Caco-2 (cell line): ENCODE results near the gene SLIT3. TPM values are rescaled to one million over a fixed set of nuclear protein-coding genes. Genes with fewer than 3 reads are reported as not detected.
A peak's percentile ranks its signal among the peaks of the same experiment; 100 is the strongest.
"Not testable (repeated sequence)": the region's sequence is repeated elsewhere in the genome, so short reads cannot be mapped to it uniquely, and the experiment has no call there.

ENCODE experiments used
- BruUV-seq: library from RNA; stranded (reverse); fragments of 400-500 nt; replicated peaks from 2 replicates; lab custom pipeline; 2021; lab: Mats Ljungman, UMichigan
- CTCF ChIA-PET: fragments of 300-600 bp; sonication (Branson Sonifier 250); formaldehyde crosslinking; loops from one replicate; lab custom pipeline; 2022; ENCODE audit warnings: antibody characterized with exemption; lab: Charles Lee
- POLR2A ChIA-PET: fragments of 300-600 bp; sonication (Branson Sonifier 250); formaldehyde crosslinking; loops from one replicate; lab custom pipeline; 2022; ENCODE audit warnings: antibody characterized with exemption; lab: Charles Lee
- DNase-seq, 2 experiments: peaks; one replicate each; pipeline versions ENCODE4 v3.0.0 to v3.0.0-alpha.2; 2020 to 2022
- H3K27me3 ChIP-seq: replicated peaks from 2 replicates; pipeline ENCODE4 v1.6.0; 2011; ENCODE audit warnings: low read length; ENCODE audit not compliant: control insufficient read depth, insufficient read depth
- H3K36me3 ChIP-seq: 2 replicates; pipeline ENCODE4 v1.5.1; 2011; ENCODE audit warnings: low read length; ENCODE audit not compliant: control insufficient read depth, insufficient read depth
- H3K4me1 ChIP-seq: fragments of 250-450 bp; sonication (Bioruptor Pico); 2 replicates; pipeline ENCODE4 v1.5.1; 2020; ENCODE audit warnings: mild to moderate bottlenecking
- H3K4me3 ChIP-seq: 2 replicates; pipeline ENCODE4 v1.5.1; 2011; ENCODE audit warnings: low read depth, mild to moderate bottlenecking, control low read depth, low read length
- H3K9me3 ChIP-seq: fragments of 250-450 bp; sonication (Bioruptor Pico); 2 replicates; pipeline ENCODE4 v1.5.1; 2020; ENCODE audit warnings: mild to moderate bottlenecking, moderate library complexity
- H3K27ac Mint-ChIP-seq: one replicate; pipeline ENCODE4 v1.8.0; 2022; ENCODE audit warnings: mixed read lengths; ENCODE audit not compliant: unreplicated experiment
- H3K27me3 Mint-ChIP-seq: one replicate; pipeline ENCODE4 v1.8.0; 2022; ENCODE audit warnings: mixed read lengths; ENCODE audit not compliant: insufficient read depth, unreplicated experiment
- H3K36me3 Mint-ChIP-seq: one replicate; pipeline ENCODE4 v1.8.0; 2022; ENCODE audit warnings: mild to moderate bottlenecking, mixed read lengths; ENCODE audit not compliant: insufficient read depth, unreplicated experiment
- H3K4me1 Mint-ChIP-seq: one replicate; pipeline ENCODE4 v1.8.0; 2022; ENCODE audit warnings: low read depth, mixed read lengths; ENCODE audit not compliant: unreplicated experiment
- H3K4me3 Mint-ChIP-seq: one replicate; pipeline ENCODE4 v1.8.0; 2022; ENCODE audit warnings: mild to moderate bottlenecking, moderate library complexity, mixed read lengths; ENCODE audit not compliant: unreplicated experiment
- H3K9me3 Mint-ChIP-seq: one replicate; pipeline ENCODE4 v1.8.0; 2022; ENCODE audit warnings: mixed read lengths; ENCODE audit not compliant: unreplicated experiment
- CTCF ChIP-seq, 2 experiments: fragments of 200-600 bp in 1 of 2; IDR thresholded peaks; 1 replicate in 1 of 2; 2 replicates in 1 of 2; pipeline versions ENCODE4 v1.5.1 to v1.8.0; 2011 to 2022; ENCODE audit warnings: antibody characterized with exemption in 1 of 2, control low read depth in 1 of 2, inconsistent platforms in 1 of 2, low read depth in 1 of 2, low read length in 1 of 2, mild to moderate bottlenecking in 1 of 2, moderate library complexity in 1 of 2; ENCODE audit not compliant: insufficient read depth in 1 of 2, severe bottlenecking in 1 of 2, unreplicated experiment in 1 of 2
- intact Hi-C: fragments of 100-400 bp; cut with micrococcal nuclease; formaldehyde crosslinking; loops from one replicate; pipeline ENCODE4 v1.10.0; 2022; ENCODE audit not compliant: unreplicated experiment
- total RNA-seq: library from RNA; stranded (reverse); gene quantifications from 2 replicates; pipeline ENCODE4 v1.2.3, GENCODE V29; 2022

SLIT3 gene
- total RNA-seq, 1 experiment from 2014 or later = 2.1 TPM

GRCh38 chr5:169146158-169146557 is 154.8 kb downstream of the SLIT3 start:
- Mint-ChIP-seq H3K27ac (peak overlapping the region; percentile 19), H3K9me3 (no peaks in the 10 kb centered on the region), H3K36me3 (no peaks in the 10 kb centered on the region), H3K4me1 (peaks cover 15% of the 10 kb centered on the region), H3K4me3 (no peak overlapping the region), H3K27me3 (no peaks in the 10 kb centered on the region)
- Histone ChIP-seq H3K4me1 (0 out of 2 replicates have a peak, but pooled peaks cover 6% of the 10 kb centered on the region), H3K27me3 (no peaks in the 10 kb centered on the region), H3K36me3 (no peaks in the 10 kb centered on the region), H3K9me3 (no peaks in the 10 kb centered on the region), H3K4me3 (no peak overlapping the region)
- TF ChIP-seq CTCF (IDR thresholded peaks at IDR 0.05; ENCODE audit: insufficient read depth in 1 of 2, low read depth in 1 of 2, low read length in 1 of 2, severe bottlenecking in 1 of 2, unreplicated experiment in 1 of 2) = no peak
- POLR2A ChIA-PET = no interaction called here
- DNase-seq = no peak
- no TSS peak for BruUV-seq
- intact Hi-C loops = no loop called here
- CTCF ChIA-PET = no interaction called here

GRCh38 chr5:169142264-169142970 is 158.5 kb downstream of the SLIT3 start:
- H3K36me3 Mint-ChIP-seq = no peaks in the 10 kb centered on the region
- no peak overlapping the region for H3K27ac Mint-ChIP-seq
- H3K4me3 ChIP-seq = no peak overlapping the region
- intact Hi-C loops = no loop called here
- H3K9me3 ChIP-seq = no peaks in the 10 kb centered on the region
- ChIA-PET CTCF (interaction anchor here (0.9 kb wide), 1 partner anchor 131 kb away, joined by 3 read pairs; no protein-coding TSS in a partner anchor), POLR2A (no interaction called here)
- no TSS peak for BruUV-seq
- TF ChIP-seq CTCF (IDR thresholded peaks at IDR 0.05; ENCODE audit: insufficient read depth in 1 of 2, low read depth in 1 of 2, low read length in 1 of 2, severe bottlenecking in 1 of 2, unreplicated experiment in 1 of 2) = no peak
- H3K9me3 Mint-ChIP-seq = no peaks in the 10 kb centered on the region
- DNase-seq = no peak
- H3K27me3 Mint-ChIP-seq = no peaks in the 10 kb centered on the region
- H3K4me1 ChIP-seq = no peaks in the 10 kb centered on the region
- no peaks in the 10 kb centered on the region for H3K36me3 ChIP-seq
- H3K4me3 Mint-ChIP-seq = no peak overlapping the region
- no peaks in the 10 kb centered on the region for H3K27me3 ChIP-seq
- H3K4me1 Mint-ChIP-seq = peaks cover 5% of the 10 kb centered on the region

- H3K9me3 Mint-ChIP-seq, H3K4me3 Mint-ChIP-seq, intact Hi-C loops, BruUV-seq, H3K4me1 Mint-ChIP-seq, H3K27me3 Mint-ChIP-seq, H3K9me3 ChIP-seq, H3K36me3 ChIP-seq, DNase-seq, POLR2A ChIA-PET, H3K36me3 Mint-ChIP-seq, H3K4me1 ChIP-seq, H3K27me3 ChIP-seq, H3K4me3 ChIP-seq, H3K27ac Mint-ChIP-seq: not testable (repeated sequence)
- CTCF ChIA-PET = interaction anchor here (0.6 kb wide), 1 partner anchor 268 kb away, joined by 3 read pairs; no protein-coding TSS in a partner anchor
Measured at GRCh38 chr5:169140215-169140614, 160.7 kb downstream of the SLIT3 start.
